Left lobe of liver (tissue), 2 donors: ENCODE measurements around the gene NCAPH2. TPM values are rescaled to one million over a fixed set of nuclear protein-coding genes. Genes with fewer than 3 reads are reported as not detected.
"Not testable (repeated sequence)": the region's sequence is repeated elsewhere in the genome, so short reads cannot be mapped to it uniquely, and the experiment has no call there.

Experiments used
- ATAC-seq: fragments of 200-7000 bp; cut with Tn5 transposase; one replicate; pipeline ENCODE4 v1.9.1; 2020; ENCODE audit warnings: mild to moderate bottlenecking, moderate library complexity
- DNase-seq: peaks from one replicate; pipeline ENCODE4 v3.0.0-alpha.2; 2020; ENCODE audit warnings: low spot score
- total RNA-seq: library from RNA; stranded (reverse); gene quantifications from one replicate; pipeline ENCODE4 v1.2.1, GENCODE V29; 2021
- donor health status: DM: no; HTN: no; CAD: no; lungs with moderate emphysema.
- donor health status: DM: no; HTN: yes; CAD: no.

The NCAPH2 gene
- total RNA-seq, 1 donor from 2014 or later = 18.8 TPM

DNA sequence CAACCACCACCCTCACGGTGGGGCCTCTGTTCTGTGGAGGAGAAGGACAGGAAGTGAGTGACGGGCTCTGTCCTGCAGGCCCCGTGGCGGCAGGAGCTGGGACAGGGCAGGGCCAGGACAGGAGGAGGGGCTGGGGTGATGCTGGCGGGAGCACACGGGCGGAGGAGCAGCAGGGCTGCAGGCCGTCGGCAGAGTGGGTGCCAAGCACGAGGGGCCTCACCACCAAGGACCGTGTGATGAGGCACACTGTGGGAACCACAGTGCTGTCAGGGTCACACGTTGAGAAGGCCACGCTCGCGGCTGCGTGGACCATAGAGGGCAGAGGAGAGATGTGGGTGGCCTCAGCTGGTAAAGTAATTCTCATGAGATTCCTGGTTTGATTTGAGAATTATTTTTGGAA lies 8.9 kb downstream of the NCAPH2 start:
- DNase-seq (no peak), ATAC-seq (no peak)

DNA sequence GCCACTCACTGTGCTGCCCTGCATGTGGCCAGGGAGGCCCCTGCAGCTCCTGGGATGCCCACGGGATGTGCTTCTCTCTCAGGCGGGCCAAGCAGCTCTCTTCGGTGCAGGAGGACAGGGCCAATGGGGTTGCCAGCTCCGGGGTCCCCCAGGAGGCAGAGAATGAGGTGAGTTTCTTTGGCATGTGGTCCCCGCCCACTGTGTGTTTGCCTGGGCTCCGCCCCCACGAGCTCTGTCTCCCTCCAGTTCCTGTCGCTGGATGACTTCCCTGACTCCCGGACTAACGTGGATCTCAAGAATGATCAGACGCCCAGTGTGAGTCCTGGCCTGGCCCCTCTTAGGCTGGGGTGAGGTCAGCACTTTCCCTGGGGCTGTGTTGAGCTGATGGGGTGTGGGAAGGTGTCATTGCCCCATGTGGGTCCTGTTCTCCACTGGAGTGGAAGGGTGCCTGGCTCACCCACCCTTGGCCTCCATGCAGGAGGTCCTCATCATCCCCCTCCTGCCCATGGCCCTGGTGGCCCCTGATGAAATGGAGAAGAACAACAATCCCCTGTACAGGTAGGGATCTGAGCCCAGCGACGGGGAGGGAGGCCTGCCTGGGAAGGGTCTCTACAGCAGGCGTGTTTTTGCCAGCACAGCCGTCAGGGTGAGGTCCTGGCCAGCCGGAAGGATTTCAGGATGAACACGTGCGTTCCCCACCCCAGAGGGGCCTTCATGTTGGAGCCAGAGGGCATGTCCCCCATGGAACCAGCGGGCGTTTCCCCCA lies 9.7 kb downstream of the NCAPH2 start:
- no peak for ATAC-seq

DNA sequence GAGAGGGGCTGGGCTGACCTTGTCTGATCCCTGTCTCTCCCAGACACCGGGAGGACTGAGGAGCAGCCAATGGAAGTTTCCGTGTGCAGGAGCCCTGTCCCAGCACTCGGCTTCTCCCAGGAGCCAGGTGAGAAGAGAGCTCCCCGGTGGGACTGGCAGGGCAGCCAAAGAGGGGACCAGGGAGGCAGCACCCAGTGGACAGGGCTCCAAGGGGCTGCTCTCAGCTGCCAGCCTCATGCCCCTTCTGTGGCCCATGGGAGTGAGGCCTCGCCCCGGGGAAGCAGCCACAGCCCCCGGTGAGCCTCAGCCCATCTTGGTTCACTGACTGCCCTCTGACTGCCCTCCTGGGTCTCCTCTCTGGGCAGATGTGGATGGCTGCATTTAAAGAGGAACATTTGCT lies 10.6 kb downstream of the NCAPH2 start:
- ATAC-seq (no peak), DNase-seq (no peak)

More for the DNA sequence above, 9.7 kb downstream of the NCAPH2 start:
- DNase-seq = no peak

DNA sequence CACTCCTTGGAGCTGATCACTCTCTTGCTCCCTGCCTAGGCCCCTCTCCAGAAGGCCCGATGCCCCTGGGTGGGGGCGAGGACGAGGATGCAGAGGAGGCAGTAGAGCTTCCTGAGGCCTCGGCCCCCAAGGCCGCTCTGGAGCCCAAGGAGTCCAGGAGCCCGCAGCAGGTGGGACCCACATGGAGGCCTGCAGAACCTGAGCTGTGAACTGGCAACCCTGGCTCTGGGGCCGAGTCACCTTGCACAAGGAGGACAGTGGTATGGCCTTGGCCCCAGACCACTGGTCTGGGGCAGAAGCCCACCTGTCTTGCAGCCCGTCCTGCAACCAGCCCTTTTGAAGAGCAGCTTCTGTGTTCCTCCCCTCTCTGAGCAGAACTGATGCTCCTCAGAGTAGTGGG lies 11.1 kb downstream of the NCAPH2 start:
- DNase-seq = no peak
- ATAC-seq = no peak

DNA sequence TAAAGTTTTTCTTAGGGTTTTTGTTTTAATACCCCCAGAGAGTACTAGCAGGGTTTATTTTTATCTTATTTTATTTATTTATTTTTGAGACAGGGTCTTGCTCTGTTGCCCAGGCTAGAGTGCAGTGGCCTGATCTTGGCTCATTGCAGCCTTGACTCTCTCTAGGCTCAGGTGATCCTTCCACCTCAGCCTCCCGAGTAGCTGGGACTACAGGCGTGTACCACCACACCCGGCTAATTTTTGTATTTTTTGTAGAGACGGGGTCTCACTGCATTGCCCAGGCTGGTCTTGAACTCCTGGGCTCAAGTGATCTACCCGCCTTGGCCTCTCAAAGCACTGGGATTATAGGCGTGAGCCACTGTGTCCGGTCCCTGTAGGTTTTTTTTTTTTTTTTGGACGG lies 12.2 kb downstream of the NCAPH2 start:
- not testable (repeated sequence) for ATAC-seq, DNase-seq

DNA sequence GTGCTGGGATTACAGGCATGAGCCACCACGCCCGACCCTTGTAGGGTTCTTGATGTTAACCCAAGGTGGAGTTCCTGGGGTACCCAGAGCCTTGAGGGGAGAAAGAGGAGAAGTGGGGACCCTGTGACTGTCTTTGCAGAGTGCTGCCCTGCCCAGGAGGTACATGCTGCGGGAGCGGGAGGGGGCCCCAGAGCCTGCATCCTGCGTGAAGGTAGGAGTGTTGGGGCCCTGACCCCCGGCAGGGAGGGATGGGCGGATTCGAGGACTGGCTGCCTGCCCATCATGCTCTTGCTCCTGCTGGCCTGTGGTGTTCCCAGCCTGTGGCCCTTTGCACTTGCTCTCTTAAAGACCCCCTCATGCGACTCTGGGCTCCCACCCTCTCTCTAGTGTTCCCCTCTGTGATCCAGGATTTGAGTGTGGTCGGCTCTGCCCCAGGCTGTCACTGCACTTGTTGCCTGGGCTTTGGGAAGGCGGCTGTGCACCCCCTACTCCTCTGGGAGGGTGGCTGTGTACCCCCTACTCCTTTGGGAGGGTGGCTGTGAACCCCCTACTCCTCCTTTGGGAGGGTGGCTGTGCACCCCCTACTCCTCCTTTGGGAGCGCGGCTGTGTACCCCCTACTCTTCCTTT lies 12.9 kb downstream of the NCAPH2 start:
- ATAC-seq (no peak), DNase-seq (no peak)

GRCh38 chr22:50521710-50522109 lies 13.7 kb downstream of the NCAPH2 start:
- ATAC-seq = no peak

DNA sequence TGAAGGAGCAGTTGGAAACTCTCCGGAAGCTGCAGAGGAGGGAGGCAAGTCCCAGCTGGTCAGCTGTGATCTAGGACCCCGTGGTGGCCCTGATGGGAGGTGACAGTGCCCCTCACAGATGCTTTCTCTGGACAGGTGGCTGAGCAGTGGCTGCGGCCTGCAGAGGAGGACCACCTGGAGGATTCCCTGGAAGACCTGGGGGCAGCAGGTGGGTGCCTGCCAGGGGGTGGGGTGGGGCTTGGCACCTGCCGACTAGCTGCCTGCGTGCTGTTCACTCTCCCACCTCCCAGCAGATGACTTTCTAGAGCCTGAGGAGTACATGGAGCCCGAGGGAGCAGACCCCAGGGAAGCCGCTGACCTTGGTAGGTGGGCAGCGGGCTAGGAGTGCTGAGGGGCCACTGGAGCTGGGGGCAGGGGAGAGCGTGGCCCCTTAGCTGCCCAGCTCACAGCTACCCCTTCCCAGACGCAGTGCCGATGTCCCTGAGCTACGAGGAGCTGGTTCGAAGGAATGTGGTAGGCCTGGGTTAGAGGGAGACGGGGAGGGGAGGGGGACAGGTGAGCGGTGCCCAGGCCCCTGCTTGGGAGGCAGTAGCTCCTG lies 14.3 kb downstream of the NCAPH2 start:
- no peak for DNase-seq
- no peak for ATAC-seq

More at GRCh38 chr22:50521710-50522109, 13.7 kb downstream of the NCAPH2 start:
- no peak for DNase-seq

DNA sequence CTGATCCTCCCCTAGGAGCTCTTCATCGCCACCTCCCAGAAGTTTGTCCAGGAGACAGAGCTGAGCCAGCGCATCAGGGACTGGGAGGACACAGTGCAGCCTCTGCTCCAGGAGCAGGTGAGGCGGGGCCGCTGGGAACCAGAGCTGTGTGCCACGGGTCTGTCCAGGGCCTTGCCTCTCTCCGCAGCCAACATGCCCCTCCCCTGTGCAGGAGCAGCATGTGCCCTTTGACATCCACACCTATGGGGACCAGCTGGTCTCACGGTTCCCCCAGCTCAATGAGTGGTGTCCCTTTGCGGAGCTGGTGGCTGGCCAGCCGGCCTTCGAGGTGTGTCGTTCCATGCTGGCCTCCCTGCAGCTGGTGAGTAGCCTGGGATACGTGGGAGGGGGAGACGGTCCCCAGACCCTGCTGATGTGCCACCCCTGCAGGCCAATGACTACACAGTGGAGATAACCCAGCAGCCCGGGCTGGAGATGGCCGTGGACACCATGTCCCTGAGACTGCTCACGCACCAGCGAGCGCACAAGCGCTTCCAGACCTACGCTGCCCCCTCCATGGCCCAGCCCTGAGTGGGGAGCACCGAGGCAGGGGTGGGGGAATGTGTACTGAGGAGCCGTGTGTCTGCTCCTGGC lies 14.9 kb downstream of the NCAPH2 start:
- DNase-seq = no peak
- no peak for ATAC-seq

- ATAC-seq = no peak
- no peak for DNase-seq
Observed at GRCh38 chr22:50523458-50523805, 15.4 kb downstream of the NCAPH2 start.

DNA sequence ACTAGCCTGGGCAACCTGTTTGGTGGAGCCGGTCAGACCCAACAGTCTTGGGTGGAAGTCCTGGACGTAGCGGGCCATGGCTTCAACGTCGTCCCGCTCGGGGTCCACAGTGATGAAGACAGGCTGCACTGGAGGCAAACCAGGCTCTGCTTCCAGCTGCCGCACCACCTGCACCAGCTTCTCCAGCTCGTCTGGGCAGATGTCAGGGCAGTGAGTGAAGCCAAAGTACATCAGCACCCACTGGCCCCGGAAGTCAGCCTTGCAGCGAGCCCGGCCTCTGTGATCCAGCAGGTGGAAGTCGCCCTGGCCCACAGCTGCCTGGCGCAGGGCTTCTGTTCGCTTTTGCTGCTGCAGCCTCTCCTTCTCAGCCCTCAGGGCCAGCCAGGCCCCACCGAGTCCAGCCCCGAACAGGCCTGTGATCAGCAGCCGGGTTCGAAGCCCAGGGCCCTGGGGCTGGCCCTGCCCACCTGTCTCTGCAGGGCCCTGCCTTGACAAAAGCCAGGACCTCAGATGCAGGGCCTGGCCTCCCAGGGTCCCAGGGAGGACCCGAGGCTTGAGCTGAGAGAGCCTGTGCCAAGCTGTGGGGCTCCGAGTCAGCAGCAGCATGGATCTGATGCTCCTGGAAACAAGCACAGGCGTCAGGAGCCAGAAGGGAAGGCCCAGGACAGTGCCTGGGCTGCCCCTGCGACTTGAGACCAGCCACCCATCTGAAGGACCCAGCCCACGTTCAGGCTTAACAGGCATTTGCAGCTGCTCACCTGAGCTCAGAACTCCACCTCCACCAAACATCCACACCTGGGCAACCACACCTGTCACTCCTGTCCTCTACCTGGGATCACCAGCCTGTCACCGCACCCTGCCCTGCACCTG lies 16.0 kb downstream of the NCAPH2 start:
- no peak for ATAC-seq

GRCh38 chr22:50524676-50525103 lies 16.7 kb downstream of the NCAPH2 start:
- ATAC-seq (no peak), DNase-seq (no peak)

More for the DNA sequence above, 16.0 kb downstream of the NCAPH2 start:
- DNase-seq = no peak

DNA sequence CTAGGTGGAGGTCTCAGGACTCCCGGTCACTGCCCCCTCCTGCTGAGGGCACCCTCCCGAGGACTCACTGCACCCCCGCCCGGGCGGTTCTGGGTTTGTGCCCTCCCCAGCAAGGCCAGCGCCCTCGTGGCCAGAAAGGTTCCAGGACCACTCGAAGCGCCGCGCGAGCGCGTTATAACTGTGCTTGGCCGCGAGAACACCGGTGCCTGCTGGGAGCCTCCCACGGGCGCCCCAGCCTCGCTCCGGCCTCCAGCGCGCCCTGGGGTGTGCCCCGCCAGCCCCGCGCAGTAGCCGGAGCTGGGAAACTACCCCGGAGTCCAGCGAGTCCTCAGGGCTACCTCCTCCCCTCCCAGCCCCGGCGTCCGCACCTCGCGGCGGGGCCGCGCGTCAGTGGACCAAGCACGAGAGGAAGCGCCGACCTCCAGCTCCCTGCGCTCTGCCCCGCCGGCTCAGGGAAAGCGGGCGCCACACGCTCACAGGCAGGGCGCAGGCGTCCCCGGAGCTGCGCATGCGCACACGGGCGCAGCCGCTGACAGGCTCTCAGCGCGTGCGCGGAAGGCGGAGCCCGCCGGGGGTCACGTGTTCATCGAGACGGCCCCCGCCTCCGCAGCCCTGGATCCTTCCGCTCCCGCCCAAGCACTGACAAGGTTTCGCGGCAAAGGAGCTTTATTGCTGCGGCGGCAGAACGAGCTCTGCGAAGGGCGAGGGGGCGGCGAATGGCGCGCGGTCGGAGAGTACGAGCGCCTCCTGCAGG lies 17.3 kb downstream of the NCAPH2 start, which contains the start of gene SCO2:
Gene SCO2 (minus strand): TSS at position 495 of the 754 bp plus-strand sequence. CDS start 1,187 bp downstream, outside the sequence.
- DNase-seq = peak; percentile 97
- ATAC-seq = peak; percentile 53

GRCh38 chr22:50525858-50526107 lies 17.8 kb downstream of the NCAPH2 start:
- ATAC-seq = peak; percentile 10
- no peak for DNase-seq

- ATAC-seq (peak; percentile 35), DNase-seq (peak; percentile 84)
Observed at GRCh38 chr22:50526108-50526833, 18.2 kb downstream of the NCAPH2 start.

DNA sequence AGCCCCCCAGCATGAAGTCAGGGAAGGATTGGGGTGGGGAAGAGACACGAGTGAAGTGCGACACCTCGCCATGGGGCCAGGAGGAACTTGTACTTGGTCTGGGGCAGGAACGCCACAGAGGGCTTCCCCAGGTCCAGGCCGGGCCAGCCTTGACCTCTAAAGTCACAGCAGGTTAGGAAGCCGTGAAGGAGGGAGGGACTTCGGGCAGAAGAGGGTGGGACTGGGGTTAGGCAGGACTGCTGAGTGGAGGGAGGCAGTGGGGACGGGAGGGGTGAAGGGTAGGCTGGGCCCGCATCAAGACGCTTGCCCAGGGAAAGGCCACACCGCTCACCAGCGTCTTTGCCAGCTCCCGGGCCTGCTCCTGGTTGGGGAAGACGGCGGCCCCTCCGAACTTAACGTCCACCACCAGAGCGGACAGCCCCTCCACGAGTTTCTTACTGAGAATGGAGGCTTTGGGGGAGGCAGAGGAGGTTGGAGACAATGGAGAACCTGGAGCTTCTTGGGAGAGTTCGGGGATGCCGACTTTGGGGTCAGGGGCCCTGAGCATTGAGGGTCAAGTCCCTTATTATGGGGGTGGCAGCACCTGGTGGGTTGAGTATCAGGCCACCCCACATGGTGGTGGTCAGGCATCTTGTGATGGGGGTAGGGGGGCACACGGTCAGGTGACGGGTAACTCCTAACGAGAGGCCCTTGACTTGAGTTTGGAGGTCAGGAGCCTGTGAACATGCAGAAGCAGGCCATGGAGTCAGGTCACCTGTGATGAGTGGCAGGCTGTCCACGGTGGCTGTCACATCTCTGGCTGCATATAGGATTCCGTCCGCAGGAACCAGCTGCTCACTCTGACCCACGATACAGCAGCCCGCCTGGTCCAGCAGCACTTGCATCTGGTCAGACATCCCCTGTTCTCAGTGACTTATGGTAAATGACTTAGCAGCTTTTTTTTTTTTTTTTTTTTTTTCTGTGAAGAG lies 19.1 kb downstream of the NCAPH2 start:
- ATAC-seq (peak; percentile 6), DNase-seq (peak; percentile 75)

GRCh38 chr22:50527921-50528681 lies 20.1 kb downstream of the NCAPH2 start:
- ATAC-seq = no peak

More at GRCh38 chr22:50527921-50528681, 20.1 kb downstream of the NCAPH2 start:
- peak; percentile 48 for DNase-seq
